Retinal pigment epithelial cell (primary cell): ENCODE results near the gene ULK2.
A peak's percentile ranks its signal among the peaks of the same experiment; 100 is the strongest.
"Not testable (repeated sequence)": the region's sequence is repeated elsewhere in the genome, so short reads cannot be mapped to it uniquely, and the experiment has no call there.

Experiments
- DNase-seq: peaks from one replicate; pipeline ENCODE4 v3.0.0-alpha.2; 2010; ENCODE audit warnings: low read depth
- H3K4me3 ChIP-seq: 2 replicates; pipeline ENCODE4 v1.5.1; 2011; ENCODE audit warnings: mild to moderate bottlenecking, low read length, control low read depth, moderate library complexity
- TF ChIP-seq, protein P1 (sequence below): conservative IDR thresholded peaks from 2 replicates; pipeline ENCODE4 v1.5.1; 2011; ENCODE audit warnings: low read depth, low read length, control low read depth, inconsistent platforms

ULK2 gene

DNA sequence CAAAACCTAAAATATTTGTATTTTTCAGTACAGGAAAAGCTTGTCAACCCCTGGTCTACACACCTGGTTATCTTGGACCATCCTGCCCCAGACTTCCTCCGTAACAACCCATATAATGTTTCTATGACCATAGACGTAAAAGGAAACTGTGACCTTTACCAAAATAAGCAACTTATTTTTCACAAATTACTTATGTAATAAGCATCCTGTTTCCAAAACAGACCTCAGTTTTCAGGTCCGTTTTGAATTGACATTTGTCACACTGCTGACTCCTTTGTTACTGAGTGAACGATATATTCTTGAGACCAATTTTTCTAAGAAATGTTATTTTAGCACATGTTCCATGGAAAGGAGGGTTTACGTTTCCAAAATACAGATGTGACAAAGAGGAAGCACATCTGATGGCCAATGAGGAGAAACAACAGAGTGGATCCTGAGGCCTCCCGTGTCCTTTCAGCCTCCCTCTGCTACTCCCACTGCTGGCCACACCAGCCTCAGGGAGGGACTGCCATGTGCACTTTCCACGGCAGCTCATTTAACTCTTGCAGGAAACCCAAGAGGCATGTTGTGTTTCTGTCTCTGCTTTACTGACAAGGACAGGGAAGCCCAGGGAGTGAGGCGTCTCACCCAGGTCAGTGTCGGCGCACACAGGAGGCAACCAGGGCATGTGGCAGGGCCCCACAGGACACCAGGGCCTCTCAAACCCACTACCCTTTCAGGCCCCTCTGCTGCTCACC is 99.5 kb downstream of the ULK2 start:
- no peak for DNase-seq
- H3K4me3 ChIP-seq = no peak overlapping the region
- TF ChIP-seq, protein P1, sequence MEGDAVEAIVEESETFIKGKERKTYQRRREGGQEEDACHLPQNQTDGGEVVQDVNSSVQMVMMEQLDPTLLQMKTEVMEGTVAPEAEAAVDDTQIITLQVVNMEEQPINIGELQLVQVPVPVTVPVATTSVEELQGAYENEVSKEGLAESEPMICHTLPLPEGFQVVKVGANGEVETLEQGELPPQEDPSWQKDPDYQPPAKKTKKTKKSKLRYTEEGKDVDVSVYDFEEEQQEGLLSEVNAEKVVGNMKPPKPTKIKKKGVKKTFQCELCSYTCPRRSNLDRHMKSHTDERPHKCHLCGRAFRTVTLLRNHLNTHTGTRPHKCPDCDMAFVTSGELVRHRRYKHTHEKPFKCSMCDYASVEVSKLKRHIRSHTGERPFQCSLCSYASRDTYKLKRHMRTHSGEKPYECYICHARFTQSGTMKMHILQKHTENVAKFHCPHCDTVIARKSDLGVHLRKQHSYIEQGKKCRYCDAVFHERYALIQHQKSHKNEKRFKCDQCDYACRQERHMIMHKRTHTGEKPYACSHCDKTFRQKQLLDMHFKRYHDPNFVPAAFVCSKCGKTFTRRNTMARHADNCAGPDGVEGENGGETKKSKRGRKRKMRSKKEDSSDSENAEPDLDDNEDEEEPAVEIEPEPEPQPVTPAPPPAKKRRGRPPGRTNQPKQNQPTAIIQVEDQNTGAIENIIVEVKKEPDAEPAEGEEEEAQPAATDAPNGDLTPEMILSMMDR = no peak

DNA sequence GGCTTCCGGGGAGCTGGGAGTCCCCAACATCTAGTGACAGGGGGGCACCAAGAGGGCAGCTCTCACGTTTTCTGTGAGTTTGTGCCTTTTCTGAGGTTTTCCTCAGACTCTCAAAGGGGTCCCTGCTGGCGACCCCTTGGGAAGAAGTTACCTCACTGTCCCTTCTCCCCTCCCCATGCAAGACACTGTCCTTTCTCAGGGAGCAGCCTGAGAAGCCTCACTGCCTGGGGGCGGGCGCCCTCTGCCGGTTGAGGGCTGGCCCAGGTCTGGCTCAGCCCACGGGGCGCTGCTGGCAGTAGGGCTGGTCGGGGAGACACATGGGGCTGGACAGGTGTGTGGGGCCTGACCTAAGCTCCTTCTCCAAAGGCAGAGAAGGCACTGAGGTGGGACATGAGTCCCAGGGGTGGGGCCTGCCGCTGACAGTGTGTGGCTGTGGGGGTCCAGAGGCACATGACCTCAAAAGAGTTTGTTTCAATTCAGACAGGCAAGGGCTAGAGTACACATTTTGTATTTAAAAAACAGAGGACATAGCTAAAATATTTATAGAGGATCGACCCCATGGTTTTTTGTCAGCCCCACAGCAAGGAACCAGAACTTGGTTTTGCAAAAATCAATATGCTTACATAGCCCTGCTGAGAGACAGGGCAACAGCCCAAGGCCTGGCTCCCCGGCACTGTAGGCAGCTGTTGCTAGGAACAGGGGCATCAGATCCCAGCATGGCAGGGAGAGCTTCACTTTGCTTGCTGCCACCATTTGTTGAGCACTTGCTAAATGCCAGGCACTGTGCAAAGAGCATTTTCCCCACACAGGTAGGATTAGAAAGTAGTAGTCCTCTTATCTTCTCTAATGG is 101.1 kb downstream of the ULK2 start:
- no peak for DNase-seq
- H3K4me3 ChIP-seq = no peak overlapping the region

DNA sequence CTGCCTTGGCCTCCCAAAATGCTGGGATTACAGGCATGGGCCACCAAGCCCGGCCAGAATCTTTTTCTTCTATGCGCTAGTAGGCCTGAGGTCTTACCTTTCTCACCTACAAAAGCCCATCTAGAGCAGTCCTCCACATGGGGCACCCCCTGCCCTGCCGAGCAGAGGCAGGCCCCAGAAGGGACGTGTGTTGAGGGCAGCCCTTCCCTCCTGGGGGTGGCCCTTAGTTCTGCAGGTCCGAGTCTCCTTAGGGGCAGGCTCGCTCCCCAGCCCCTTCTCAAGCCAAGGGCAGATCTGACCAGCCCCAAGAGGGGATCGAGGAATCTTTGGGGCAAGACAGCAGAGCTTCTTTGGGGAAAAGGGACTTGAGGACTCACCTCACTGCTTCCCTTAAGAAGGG is 101.7 kb downstream of the ULK2 start:
- TF ChIP-seq, protein P1 = no peak
- no peak overlapping the region for H3K4me3 ChIP-seq
- no peak for DNase-seq

More for the DNA sequence above, 101.1 kb downstream of the ULK2 start:
- TF ChIP-seq, protein P1 = peak; percentile 99

DNA sequence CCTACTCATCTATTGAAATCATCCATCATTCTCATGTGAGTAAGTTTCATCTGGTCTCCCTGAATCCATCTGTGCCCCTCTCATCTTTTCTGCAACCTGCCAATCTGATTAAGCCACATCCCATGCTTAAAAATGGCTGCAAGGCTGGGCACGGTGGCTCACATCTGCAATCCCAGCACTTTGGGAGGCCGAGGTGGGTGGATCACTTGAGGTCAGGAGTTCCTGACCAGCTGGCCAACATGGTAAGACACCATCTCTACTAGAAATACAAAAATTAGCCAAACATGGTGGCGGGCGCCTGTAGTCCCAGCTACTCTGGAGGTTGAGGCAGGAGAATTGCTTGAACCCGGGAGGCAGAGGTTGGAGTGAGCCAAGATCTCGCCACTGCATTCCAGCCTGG is 103.7 kb downstream of the ULK2 start:
- DNase-seq, H3K4me3 ChIP-seq: not testable (repeated sequence)

DNA sequence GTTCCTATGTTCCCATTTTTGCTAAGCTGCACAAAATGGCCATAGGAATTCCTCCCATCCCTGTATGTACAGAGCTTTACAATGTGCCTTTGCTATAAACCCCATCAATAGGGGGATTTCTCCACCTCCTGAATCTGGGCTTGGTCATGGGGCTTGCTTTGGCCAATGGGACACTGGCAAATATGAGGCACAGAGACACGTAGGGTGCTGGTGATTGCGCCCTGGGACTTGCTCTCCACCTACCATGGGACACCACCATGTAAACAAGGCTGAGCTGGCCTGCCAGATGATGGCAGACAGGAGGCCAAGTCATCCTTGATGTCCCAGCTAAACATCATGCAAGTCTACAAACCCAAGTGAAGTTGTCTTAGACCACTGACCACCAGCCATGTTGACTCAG is 104.3 kb downstream of the ULK2 start:
- DNase-seq = no peak
- TF ChIP-seq, protein P1 = no peak

DNA sequence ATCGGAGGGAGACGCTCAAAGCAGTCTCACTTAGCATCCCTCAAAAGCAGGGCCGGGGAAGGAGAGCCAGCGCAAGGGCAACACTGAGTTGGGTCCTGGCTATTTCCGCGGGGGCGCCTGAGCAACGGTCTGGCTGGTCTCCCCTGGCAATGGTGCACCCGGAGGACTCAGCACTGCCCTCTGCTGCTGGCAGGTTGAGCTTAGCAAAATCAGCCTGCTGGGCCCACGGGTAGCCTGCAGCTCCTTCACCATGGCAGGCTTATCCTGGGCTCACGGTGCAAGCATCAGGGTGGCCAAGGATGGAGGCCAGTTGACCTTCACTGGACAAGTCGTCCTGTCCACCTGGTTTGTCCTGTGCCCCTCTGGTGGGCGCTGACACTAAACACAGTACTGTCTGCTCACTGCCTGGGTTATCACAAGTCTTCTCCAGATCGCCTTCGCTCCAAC is 105.2 kb downstream of the ULK2 start:
- DNase-seq = no peak
- TF ChIP-seq, protein P1 = peak; percentile 81
- H3K4me3 ChIP-seq = no peak overlapping the region

More for the DNA sequence above, 104.3 kb downstream of the ULK2 start:
- no peak overlapping the region for H3K4me3 ChIP-seq

DNA sequence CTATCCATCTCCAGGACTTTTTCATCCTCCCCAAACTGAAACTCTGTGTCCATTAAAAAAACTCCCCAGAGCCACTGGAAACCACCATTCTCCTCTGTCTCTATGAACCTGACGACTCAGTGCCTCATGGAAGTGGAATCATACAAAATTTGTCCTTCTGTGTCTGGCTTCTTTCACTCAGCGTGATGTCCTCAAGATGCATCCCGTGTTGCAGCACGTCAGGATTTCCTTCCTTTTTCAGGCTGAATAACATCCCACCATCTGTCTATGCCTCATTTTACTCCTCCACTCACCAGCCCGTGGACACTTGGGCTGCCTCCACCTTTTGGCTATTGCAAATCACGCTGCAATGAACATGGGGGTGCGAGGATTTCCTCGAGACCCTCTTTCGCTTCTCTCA is 107.0 kb downstream of the ULK2 start:
- TF ChIP-seq, protein P1 = no peak

More for the DNA sequence above, 107.0 kb downstream of the ULK2 start:
- no peak overlapping the region for H3K4me3 ChIP-seq
- no peak for DNase-seq
